WTC11 (cell line): ENCODE results near the gene MAML2.

Experiments
- CTCF ChIP-seq: fragments of 200-600 bp; IDR thresholded peaks from 2 replicates; pipeline ENCODE4 v1.8.0; 2022; ENCODE audit warnings: antibody characterized with exemption
- SP1 ChIP-seq: sonication (generic); formaldehyde crosslinking; conservative IDR thresholded peaks from 2 replicates; pipeline ENCODE4 v1.8.1; 2022; ENCODE audit warnings: missing genetic modification reagents
- ZNF532 ChIP-seq: fragments of 250-450 bp; sonication (Bioruptor Pico); IDR thresholded peaks from 2 replicates; pipeline ENCODE4 v1.9.0; 2021; ENCODE audit warnings: mild to moderate bottlenecking, borderline replicate concordance

DNA sequence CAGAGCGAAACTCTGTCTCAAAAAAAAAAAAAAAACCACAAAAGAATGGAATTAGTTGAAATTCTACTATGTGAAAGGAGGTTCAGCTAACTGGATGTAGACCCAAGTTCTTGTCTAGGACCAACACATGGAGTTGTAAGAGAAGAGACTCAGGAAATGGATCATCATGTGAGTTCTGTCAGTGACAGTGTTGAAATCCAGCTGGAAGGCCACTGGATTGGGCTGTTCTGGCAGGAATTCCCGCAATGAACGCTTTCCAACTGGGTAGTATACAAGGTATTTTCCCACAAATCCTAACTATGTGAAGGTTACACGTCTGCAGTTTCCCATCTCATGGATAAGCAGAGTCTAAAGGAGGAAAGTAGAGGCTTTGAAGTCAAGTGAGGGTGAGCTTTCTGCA is 151.2 kb downstream of the MAML2 start:
- TF ChIP-seq CTCF (no peak), ZNF532 (CRISPR knock-in tag) (no peak), SP1 (CRISPR knock-in tag) (no peak)
